ENCODE measurements around the gene EMID1. TPM values are rescaled to one million over a fixed set of nuclear protein-coding genes. Genes with fewer than 3 reads are reported as not detected.

EMID1 gene
- total RNA-seq, 2 experiments from 2014 or later, result not detected

GRCh38 chr22:29260031-29260560 is 54.4 kb downstream of the EMID1 start:
- no peaks in the 10 kb centered on the region for H3K36me3 Mint-ChIP-seq (ENCODE audit: low read depth)
- H3K27ac ChIP-seq (ENCODE audit: low read depth in 1 of 2, low read length in 2 of 2), result no peak overlapping the region
- no peaks in the 10 kb centered on the region for H3K4me1 Mint-ChIP-seq (ENCODE audit: low read depth)
- H3K36me3 ChIP-seq (ENCODE audit: insufficient read depth, low read length), result peaks cover 6% of the 10 kb centered on the region
- intact Hi-C loops (cut with DNase I, micrococcal nuclease), result loop anchor here in 1 of 2 experiments (10.0 kb wide), 2 partner anchors 295 to 1335 kb away; partner anchors contain the start of gene THOC5
- H3K9me3 ChIP-seq (ENCODE audit: control insufficient read depth in 1 of 2, insufficient read depth in 1 of 2, low read length in 2 of 2), result no peaks in the 10 kb centered on the region
- H3K27me3 ChIP-seq (ENCODE audit: control insufficient read depth in 1 of 2, insufficient read depth in 2 of 2, low read length in 2 of 2), result no peaks in the 10 kb centered on the region
- no peak overlapping the region for H3K4me3 Mint-ChIP-seq
- ATAC-seq (ENCODE audit: poor library complexity) (no peak), DNase-seq (no peak)
- ChIA-PET POLR2A (no interaction called here), CTCF (no interaction called here)
- no peak for TF ChIP-seq CTCF (IDR thresholded peaks at IDR 0.05)
- H3K4me3 ChIP-seq (ENCODE audit: low read length), result no peak overlapping the region
- H3K4me1 ChIP-seq (ENCODE audit: insufficient read depth, low read length), result no peaks in the 10 kb centered on the region
- no peaks in the 10 kb centered on the region for H3K27me3 Mint-ChIP-seq
- no peaks in the 10 kb centered on the region for H3K9me3 Mint-ChIP-seq
- no peak overlapping the region for H3K27ac Mint-ChIP-seq

GRCh38 chr22:29260601-29261315 is 55.1 kb downstream of the EMID1 start:
- no peaks in the 10 kb centered on the region for H3K9me3 Mint-ChIP-seq
- POLR2A ChIA-PET, result no interaction called here
- CTCF ChIA-PET, result no interaction called here
- no peaks in the 10 kb centered on the region for H3K27me3 Mint-ChIP-seq
- no peaks in the 10 kb centered on the region for H3K36me3 Mint-ChIP-seq (ENCODE audit: low read depth)
- H3K27ac Mint-ChIP-seq, result no peak overlapping the region
- Histone ChIP-seq H3K4me1 (ENCODE audit: insufficient read depth, low read length) (no peaks in the 10 kb centered on the region), H3K27ac (ENCODE audit: low read depth in 1 of 2, low read length in 2 of 2) (no peak overlapping the region), H3K27me3 (ENCODE audit: control insufficient read depth in 1 of 2, insufficient read depth in 2 of 2, low read length in 2 of 2) (no peaks in the 10 kb centered on the region), H3K9me3 (ENCODE audit: control insufficient read depth in 1 of 2, insufficient read depth in 1 of 2, low read length in 2 of 2) (no peaks in the 10 kb centered on the region), H3K36me3 (ENCODE audit: insufficient read depth, low read length) (peaks cover 9% of the 10 kb centered on the region), H3K4me3 (ENCODE audit: low read length) (no peak overlapping the region)
- intact Hi-C loops (cut with DNase I, micrococcal nuclease), result loop anchor here in 1 of 2 experiments (10.0 kb wide), 2 partner anchors 294 to 1336 kb away; partner anchors contain the start of gene THOC5
- ATAC-seq (ENCODE audit: poor library complexity) (no peak), DNase-seq (no peak)
- no peak for TF ChIP-seq CTCF (IDR thresholded peaks at IDR 0.05)
- H3K4me1 Mint-ChIP-seq (ENCODE audit: low read depth), result no peaks in the 10 kb centered on the region
- no peak overlapping the region for H3K4me3 Mint-ChIP-seq

GRCh38 chr22:29263791-29264276 is 58.1 kb downstream of the EMID1 start:
- peaks cover 23% of the 10 kb centered on the region for H3K4me1 Mint-ChIP-seq (ENCODE audit: low read depth)

More at GRCh38 chr22:29263791-29264276, 58.1 kb downstream of the EMID1 start:
- ChIA-PET POLR2A (no interaction called here), CTCF (no interaction called here)
- intact Hi-C loops (cut with DNase I, micrococcal nuclease), result loop anchor here in 1 of 2 experiments (10.0 kb wide), 2 partner anchors 291 to 1339 kb away; partner anchors contain the start of gene THOC5
- no peaks in the 10 kb centered on the region for H3K9me3 Mint-ChIP-seq
- H3K36me3 ChIP-seq (ENCODE audit: insufficient read depth, low read length), result peaks cover 9% of the 10 kb centered on the region
- no peaks in the 10 kb centered on the region for H3K27me3 Mint-ChIP-seq
- H3K4me1 ChIP-seq (ENCODE audit: insufficient read depth, low read length), result peaks cover 18% of the 10 kb centered on the region
- no peaks in the 10 kb centered on the region for H3K9me3 ChIP-seq (ENCODE audit: control insufficient read depth in 1 of 2, insufficient read depth in 1 of 2, low read length in 2 of 2)
- peaks cover 14% of the 10 kb centered on the region for H3K36me3 Mint-ChIP-seq (ENCODE audit: low read depth)
- ATAC-seq (ENCODE audit: poor library complexity), result no peak
- H3K27me3 ChIP-seq (ENCODE audit: control insufficient read depth in 1 of 2, insufficient read depth in 2 of 2, low read length in 2 of 2), result no peaks in the 10 kb centered on the region
- H3K4me3 Mint-ChIP-seq, result no peak overlapping the region
- DNase-seq, result no peak
- H3K4me3 ChIP-seq (ENCODE audit: low read length), result no peak overlapping the region
- no peak overlapping the region for H3K27ac ChIP-seq (ENCODE audit: low read depth in 1 of 2, low read length in 2 of 2)
- no peak for TF ChIP-seq CTCF (IDR thresholded peaks at IDR 0.05)
- no peak overlapping the region for H3K27ac Mint-ChIP-seq

Measured in CD4-positive, alpha-beta T cell (primary cell).